ENCODE results near the gene DLGAP4. TPM values are rescaled to one million over a fixed set of nuclear protein-coding genes. Genes with fewer than 3 reads are reported as not detected.

The DLGAP4 gene
- total RNA-seq: 77.3 TPM

- H3K4me3 ChIP-seq: peak within 1 kb of the TSS; percentile 14 to 41
- no peak within 1 kb of the TSS for H3K27ac ChIP-seq
- peaks cover 7% of the 10 kb centered on the region for H3K27me3 ChIP-seq
- TF ChIP-seq POLR2AphosphoS5 (IDR thresholded peaks at IDR 0.05; ENCODE audit: insufficient read depth in 1 of 2, low read depth in 1 of 2) (no peak), POLR2A (IDR thresholded peaks at IDR 0.05) (no peak)
- no peaks in the 10 kb centered on the region for H3K36me3 ChIP-seq
- DNase-seq (ENCODE audit: extremely low spot score in 2 of 2): no peak
- intact Hi-C loops (cut with DNase I): no loop called here
- H3K4me1 ChIP-seq: peaks cover 8% of the 10 kb centered on the region
- H3K9me3 ChIP-seq: no peaks in the 10 kb centered on the region
These were observed at the start of gene DLGAP4 for GRCh38 chr20:36305602-36306551. Gene DLGAP4 (plus strand): TSS chr20:36306339. CDS start chr20:36431718, 125,379 bp downstream.

GRCh38 chr20:36259177-36260061 is 46.7 kb upstream of the DLGAP4 start:
- intact Hi-C loops (cut with DNase I): no loop called here
- Histone ChIP-seq H3K9me3 (no peaks in the 10 kb centered on the region), H3K4me3 (no peak overlapping the region), H3K27me3 (no peaks in the 10 kb centered on the region), H3K27ac (no peak overlapping the region), H3K4me1 (no peaks in the 10 kb centered on the region), H3K36me3 (peaks cover 0 to 20% of the 10 kb centered on the region in 2 donors)
- DNase-seq (ENCODE audit: extremely low spot score in 2 of 2): no peak
- no peak for TF ChIP-seq CTCF (IDR thresholded peaks at IDR 0.05)
- TF ChIP-seq POLR2A (IDR thresholded peaks at IDR 0.05): no peak
- TF ChIP-seq POLR2AphosphoS5 (IDR thresholded peaks at IDR 0.05; ENCODE audit: insufficient read depth in 1 of 2, low read depth in 1 of 2): no peak

- no peak for DNase-seq (ENCODE audit: extremely low spot score in 2 of 2)
- H3K36me3 ChIP-seq: peaks cover 0 to 17% of the 10 kb centered on the region in 2 donors
- H3K4me1 ChIP-seq: no peaks in the 10 kb centered on the region
- H3K9me3 ChIP-seq: no peaks in the 10 kb centered on the region
- no peak overlapping the region for H3K4me3 ChIP-seq
- H3K27me3 ChIP-seq: no peaks in the 10 kb centered on the region
- TF ChIP-seq POLR2AphosphoS5 (IDR thresholded peaks at IDR 0.05; ENCODE audit: insufficient read depth in 1 of 2, low read depth in 1 of 2) (no peak), POLR2A (IDR thresholded peaks at IDR 0.05) (no peak), CTCF (IDR thresholded peaks at IDR 0.05) (no peak)
- intact Hi-C loops (cut with DNase I): no loop called here
- no peak overlapping the region for H3K27ac ChIP-seq
These were observed 45.8 kb upstream of the DLGAP4 start for GRCh38 chr20:36260316-36260715.

GRCh38 chr20:36261389-36262105 is 44.6 kb upstream of the DLGAP4 start:
- TF ChIP-seq POLR2A (IDR thresholded peaks at IDR 0.05): no peak
- no peak for TF ChIP-seq CTCF (IDR thresholded peaks at IDR 0.05)
- no peak for TF ChIP-seq POLR2AphosphoS5 (IDR thresholded peaks at IDR 0.05; ENCODE audit: insufficient read depth in 1 of 2, low read depth in 1 of 2)
- Histone ChIP-seq H3K4me3 (no peak overlapping the region), H3K36me3 (peaks cover 0 to 5% of the 10 kb centered on the region in 2 donors), H3K9me3 (no peaks in the 10 kb centered on the region), H3K4me1 (no peaks in the 10 kb centered on the region), H3K27me3 (no peaks in the 10 kb centered on the region), H3K27ac (no peak overlapping the region)
- intact Hi-C loops (cut with DNase I): no loop called here
- no peak for DNase-seq (ENCODE audit: extremely low spot score in 2 of 2)

- no peak overlapping the region for H3K4me3 ChIP-seq
- no peaks in the 10 kb centered on the region for H3K27me3 ChIP-seq
- H3K27ac ChIP-seq: no peak overlapping the region
- intact Hi-C loops (cut with DNase I): no loop called here
- DNase-seq (ENCODE audit: extremely low spot score in 2 of 2): no peak
- H3K4me1 ChIP-seq: no peaks in the 10 kb centered on the region
- no peaks in the 10 kb centered on the region for H3K9me3 ChIP-seq
- TF ChIP-seq CTCF (IDR thresholded peaks at IDR 0.05) (no peak), POLR2AphosphoS5 (IDR thresholded peaks at IDR 0.05; ENCODE audit: insufficient read depth in 1 of 2, low read depth in 1 of 2) (no peak), POLR2A (IDR thresholded peaks at IDR 0.05) (no peak)
- no peaks in the 10 kb centered on the region for H3K36me3 ChIP-seq
These were observed 43.7 kb upstream of the DLGAP4 start for GRCh38 chr20:36262440-36262839.
